Hepatocyte (in vitro differentiated cells): ENCODE results near the gene MAP1A.

Source experiments
- EZH2 ChIP-seq: fragments of 200-600 bp; sonication (generic); IDR thresholded peaks from 2 replicates; pipeline ENCODE4 v1.6.1; 2016; ENCODE audit warnings: antibody characterized with exemption, mild to moderate bottlenecking, borderline replicate concordance
- EZH2phosphoT487 ChIP-seq: fragments of 200-600 bp; sonication (generic); IDR thresholded peaks from one replicate; pipeline ENCODE4 v1.6.1; 2018; ENCODE audit warnings: antibody characterized with exemption, mild to moderate bottlenecking, low read depth, moderate library complexity; ENCODE audit not compliant: unreplicated experiment, severe bottlenecking
- TF ChIP-seq, protein P1 (sequence below): fragments of 200-600 bp; sonication (generic); IDR thresholded peaks from 2 replicates; pipeline ENCODE4 v1.5.1; 2016; ENCODE audit warnings: antibody characterized with exemption, mild to moderate bottlenecking; ENCODE audit not compliant: poor library complexity

DNA sequence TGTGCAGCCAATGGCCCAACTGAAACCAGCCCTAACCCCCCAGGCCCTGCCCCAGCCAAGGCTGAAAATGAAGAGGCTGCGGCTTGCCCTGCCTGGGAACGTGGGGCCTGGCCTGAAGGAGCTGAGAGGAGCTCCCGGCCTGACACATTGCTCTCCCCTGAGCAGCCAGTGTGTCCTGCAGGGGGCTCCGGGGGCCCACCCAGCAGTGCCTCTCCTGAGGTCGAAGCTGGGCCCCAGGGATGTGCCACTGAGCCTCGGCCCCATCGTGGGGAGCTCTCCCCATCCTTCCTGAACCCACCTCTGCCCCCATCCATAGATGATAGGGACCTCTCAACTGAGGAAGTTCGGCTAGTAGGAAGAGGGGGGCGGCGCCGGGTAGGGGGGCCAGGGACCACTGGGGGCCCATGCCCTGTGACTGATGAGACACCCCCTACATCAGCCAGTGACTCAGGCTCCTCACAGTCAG is 11.2 kb downstream of the MAP1A start:
- no peak for TF ChIP-seq EZH2
- TF ChIP-seq, protein P1, sequence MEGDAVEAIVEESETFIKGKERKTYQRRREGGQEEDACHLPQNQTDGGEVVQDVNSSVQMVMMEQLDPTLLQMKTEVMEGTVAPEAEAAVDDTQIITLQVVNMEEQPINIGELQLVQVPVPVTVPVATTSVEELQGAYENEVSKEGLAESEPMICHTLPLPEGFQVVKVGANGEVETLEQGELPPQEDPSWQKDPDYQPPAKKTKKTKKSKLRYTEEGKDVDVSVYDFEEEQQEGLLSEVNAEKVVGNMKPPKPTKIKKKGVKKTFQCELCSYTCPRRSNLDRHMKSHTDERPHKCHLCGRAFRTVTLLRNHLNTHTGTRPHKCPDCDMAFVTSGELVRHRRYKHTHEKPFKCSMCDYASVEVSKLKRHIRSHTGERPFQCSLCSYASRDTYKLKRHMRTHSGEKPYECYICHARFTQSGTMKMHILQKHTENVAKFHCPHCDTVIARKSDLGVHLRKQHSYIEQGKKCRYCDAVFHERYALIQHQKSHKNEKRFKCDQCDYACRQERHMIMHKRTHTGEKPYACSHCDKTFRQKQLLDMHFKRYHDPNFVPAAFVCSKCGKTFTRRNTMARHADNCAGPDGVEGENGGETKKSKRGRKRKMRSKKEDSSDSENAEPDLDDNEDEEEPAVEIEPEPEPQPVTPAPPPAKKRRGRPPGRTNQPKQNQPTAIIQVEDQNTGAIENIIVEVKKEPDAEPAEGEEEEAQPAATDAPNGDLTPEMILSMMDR = no peak
- TF ChIP-seq EZH2phosphoT487 = no peak
